Peyer's patch (tissue), 4 donors: ENCODE results near the gene PXMP4. TPM values are rescaled to one million over a fixed set of nuclear protein-coding genes. Genes with fewer than 3 reads are reported as not detected.

Source experiments
- DNase-seq, 3 donors: peaks; one replicate each; pipeline ENCODE4 v3.0.0-alpha.2; 2017 to 2019
- H3K27ac ChIP-seq, 4 donors: fragments of 200-600 bp; sonication (generic); one replicate each; pipeline ENCODE4 v1.5.1; 2016 to 2019
- H3K27me3 ChIP-seq, 2 donors: fragments of 200-600 bp; sonication (generic); one replicate each; pipeline ENCODE4 v1.5.1; 2019
- H3K36me3 ChIP-seq, 3 donors: fragments of 200-600 bp; sonication (generic); one replicate each; pipeline ENCODE4 v1.5.1; 2016 to 2019
- H3K4me1 ChIP-seq, 4 donors: fragments of 200-600 bp; sonication (generic); one replicate each; pipeline ENCODE4 v1.5.1; 2016 to 2019
- H3K4me3 ChIP-seq, 4 donors: fragments of 200-600 bp; sonication (generic); 1 replicate in 3 of 4; 2 replicates in 1 of 4; pipeline ENCODE4 v1.5.1; 2016 to 2019; ENCODE audit warnings: mild to moderate bottlenecking in 1 of 4
- H3K9me3 ChIP-seq, 4 donors: fragments of 200-600 bp; sonication (generic); one replicate each; pipeline ENCODE4 v1.5.1; 2016 to 2019; ENCODE audit warnings: mild to moderate bottlenecking in 1 of 4
- POLR2A ChIP-seq, 2 donors: fragments of 450-650 bp; IDR thresholded peaks; one replicate each; pipeline ENCODE4 v1.5.1; 2017; ENCODE audit warnings: antibody characterized with exemption in 2 of 2, mild to moderate bottlenecking in 2 of 2, moderate library complexity in 2 of 2
- total RNA-seq, 4 donors: library from RNA; depleted of rRNA; stranded (reverse); fragments of >200 nt; gene quantifications; one replicate each; pipeline ENCODE4 v1.1.0, GENCODE V29; 2016
- TF ChIP-seq, protein P1 (sequence below), 6 experiments: fragments of 450-650 bp in 4 of 6; fragments of 200-600 bp in 2 of 6; sonication (generic) in 1 of 6; IDR thresholded peaks; one replicate each; pipeline ENCODE4 v1.5.1; 2017 to 2019; ENCODE audit warnings: antibody characterized with exemption in 6 of 6, mild to moderate bottlenecking in 3 of 6, moderate library complexity in 1 of 6

PXMP4 gene
- total RNA-seq, 4 donors from 2014 or later: 0.83 to 15.3 (median 8.1) TPM

DNA sequence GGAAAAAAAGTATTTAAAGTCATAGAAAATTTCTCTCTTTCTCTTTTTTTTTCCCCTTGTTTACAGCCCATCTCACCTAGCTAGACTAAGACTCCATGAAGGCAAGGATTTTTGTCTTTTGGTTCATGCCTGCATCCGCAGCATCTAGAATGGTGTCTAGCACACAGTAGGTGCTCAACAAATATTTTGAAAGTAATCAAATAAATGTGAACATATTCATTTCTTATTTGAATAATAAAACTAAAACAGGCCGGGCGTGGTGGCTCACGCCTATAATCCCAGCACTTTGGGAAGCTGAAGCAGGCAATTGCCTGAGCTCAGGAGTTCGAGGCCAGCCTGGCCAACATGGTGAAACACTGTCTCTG, 7.0 kb upstream of the PXMP4 start:
- H3K27me3 ChIP-seq: no peaks in the 10 kb centered on the region
- no peak for DNase-seq

DNA sequence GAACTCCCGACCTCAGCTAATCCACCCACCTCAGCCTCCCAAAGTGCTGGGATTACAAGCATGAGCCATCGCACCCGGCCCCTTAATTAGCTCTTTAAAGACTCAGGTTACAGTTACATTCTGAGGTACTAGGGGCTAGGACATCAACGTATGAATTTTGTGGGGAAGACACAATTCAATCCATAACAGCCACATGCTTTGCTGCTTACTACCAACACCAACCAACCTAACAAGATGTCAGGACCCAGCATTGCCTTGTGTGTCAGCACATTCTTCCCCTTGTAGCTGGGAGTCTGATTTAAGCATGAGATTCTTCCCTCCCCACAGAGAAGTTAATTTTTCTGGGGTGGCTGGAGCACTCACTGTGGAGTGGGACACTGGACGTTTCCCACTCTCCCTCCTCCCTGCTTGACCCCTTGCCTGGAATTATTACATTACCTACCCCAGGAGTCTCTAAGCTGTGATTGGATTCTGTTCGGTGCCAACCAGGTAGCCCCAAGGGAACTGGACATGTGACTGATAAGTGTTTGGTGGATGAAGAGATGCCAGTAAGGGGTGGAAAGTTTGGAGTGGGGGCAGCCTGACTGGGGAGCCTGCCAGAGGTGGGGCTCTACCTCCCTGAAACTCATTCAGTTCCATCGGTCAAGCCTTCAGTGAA, 5.6 kb upstream of the PXMP4 start:
- Histone ChIP-seq H3K4me3 (no peak overlapping the region), H3K27ac (no peak overlapping the region), H3K27me3 (no peaks in the 10 kb centered on the region), H3K36me3 (no peaks in the 10 kb centered on the region), H3K4me1 (peaks cover 0 to 3% (median 0%) of the 10 kb centered on the region in 4 donors), H3K9me3 (no peaks in the 10 kb centered on the region)
- TF ChIP-seq POLR2A (IDR thresholded peaks at IDR 0.05): no peak
- TF ChIP-seq, protein P1, sequence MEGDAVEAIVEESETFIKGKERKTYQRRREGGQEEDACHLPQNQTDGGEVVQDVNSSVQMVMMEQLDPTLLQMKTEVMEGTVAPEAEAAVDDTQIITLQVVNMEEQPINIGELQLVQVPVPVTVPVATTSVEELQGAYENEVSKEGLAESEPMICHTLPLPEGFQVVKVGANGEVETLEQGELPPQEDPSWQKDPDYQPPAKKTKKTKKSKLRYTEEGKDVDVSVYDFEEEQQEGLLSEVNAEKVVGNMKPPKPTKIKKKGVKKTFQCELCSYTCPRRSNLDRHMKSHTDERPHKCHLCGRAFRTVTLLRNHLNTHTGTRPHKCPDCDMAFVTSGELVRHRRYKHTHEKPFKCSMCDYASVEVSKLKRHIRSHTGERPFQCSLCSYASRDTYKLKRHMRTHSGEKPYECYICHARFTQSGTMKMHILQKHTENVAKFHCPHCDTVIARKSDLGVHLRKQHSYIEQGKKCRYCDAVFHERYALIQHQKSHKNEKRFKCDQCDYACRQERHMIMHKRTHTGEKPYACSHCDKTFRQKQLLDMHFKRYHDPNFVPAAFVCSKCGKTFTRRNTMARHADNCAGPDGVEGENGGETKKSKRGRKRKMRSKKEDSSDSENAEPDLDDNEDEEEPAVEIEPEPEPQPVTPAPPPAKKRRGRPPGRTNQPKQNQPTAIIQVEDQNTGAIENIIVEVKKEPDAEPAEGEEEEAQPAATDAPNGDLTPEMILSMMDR (IDR thresholded peaks at IDR 0.05): no peak
- DNase-seq: no peak

More for the DNA sequence above, 7.0 kb upstream of the PXMP4 start:
- no peak overlapping the region for H3K27ac ChIP-seq
- no peaks in the 10 kb centered on the region for H3K9me3 ChIP-seq
- H3K36me3 ChIP-seq: no peaks in the 10 kb centered on the region
- peaks cover 0 to 5% (median 0%) of the 10 kb centered on the region in 4 donors for H3K4me1 ChIP-seq
- no peak for TF ChIP-seq POLR2A (IDR thresholded peaks at IDR 0.05)
- TF ChIP-seq, protein P1 (IDR thresholded peaks at IDR 0.05): no peak
- H3K4me3 ChIP-seq: no peak overlapping the region

DNA sequence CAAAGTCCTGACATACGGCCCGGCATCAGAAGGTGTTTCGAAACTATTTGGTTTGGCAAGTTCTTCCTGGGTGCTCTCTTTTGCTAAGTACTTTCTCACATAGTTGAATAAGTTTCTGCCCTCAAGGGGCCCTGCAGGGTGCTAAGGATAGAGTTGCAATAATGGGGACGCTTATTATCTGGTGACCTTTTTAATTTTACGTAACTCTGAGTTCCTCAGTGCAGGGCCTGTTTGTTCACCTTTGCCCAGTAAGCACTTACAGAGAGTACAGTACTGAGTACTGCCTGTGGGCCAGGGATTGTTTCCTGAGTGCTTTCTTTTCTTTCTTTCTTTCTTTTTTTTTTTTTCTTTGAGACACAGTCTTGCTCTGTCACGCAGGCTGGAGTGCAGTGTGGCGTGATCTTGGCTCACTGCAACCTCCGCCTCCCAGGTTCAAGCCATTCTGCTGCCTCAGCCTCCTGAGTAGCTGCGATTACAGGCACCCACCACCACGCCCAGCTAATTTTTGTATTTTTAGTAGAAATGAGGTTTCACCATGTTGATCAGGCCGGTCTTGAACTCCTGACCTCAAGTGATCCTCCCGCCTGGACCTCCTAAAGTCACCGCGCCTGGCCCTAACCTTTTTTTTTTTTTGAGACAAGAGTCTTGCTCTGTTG, 4.5 kb upstream of the PXMP4 start:
- H3K27me3 ChIP-seq: no peaks in the 10 kb centered on the region
- no peaks in the 10 kb centered on the region for H3K9me3 ChIP-seq
- H3K27ac ChIP-seq: peak overlapping the region in 1 of 4 donors; percentile 11
- no peak for DNase-seq
- H3K36me3 ChIP-seq: no peaks in the 10 kb centered on the region
- peaks cover 0 to 8% (median 1%) of the 10 kb centered on the region in 4 donors for H3K4me1 ChIP-seq
- TF ChIP-seq POLR2A (IDR thresholded peaks at IDR 0.05): no peak
- TF ChIP-seq, protein P1 (IDR thresholded peaks at IDR 0.05): peak in 3 of 6 experiments; percentile 8 to 29 (median 18)
- no peak overlapping the region for H3K4me3 ChIP-seq

DNA sequence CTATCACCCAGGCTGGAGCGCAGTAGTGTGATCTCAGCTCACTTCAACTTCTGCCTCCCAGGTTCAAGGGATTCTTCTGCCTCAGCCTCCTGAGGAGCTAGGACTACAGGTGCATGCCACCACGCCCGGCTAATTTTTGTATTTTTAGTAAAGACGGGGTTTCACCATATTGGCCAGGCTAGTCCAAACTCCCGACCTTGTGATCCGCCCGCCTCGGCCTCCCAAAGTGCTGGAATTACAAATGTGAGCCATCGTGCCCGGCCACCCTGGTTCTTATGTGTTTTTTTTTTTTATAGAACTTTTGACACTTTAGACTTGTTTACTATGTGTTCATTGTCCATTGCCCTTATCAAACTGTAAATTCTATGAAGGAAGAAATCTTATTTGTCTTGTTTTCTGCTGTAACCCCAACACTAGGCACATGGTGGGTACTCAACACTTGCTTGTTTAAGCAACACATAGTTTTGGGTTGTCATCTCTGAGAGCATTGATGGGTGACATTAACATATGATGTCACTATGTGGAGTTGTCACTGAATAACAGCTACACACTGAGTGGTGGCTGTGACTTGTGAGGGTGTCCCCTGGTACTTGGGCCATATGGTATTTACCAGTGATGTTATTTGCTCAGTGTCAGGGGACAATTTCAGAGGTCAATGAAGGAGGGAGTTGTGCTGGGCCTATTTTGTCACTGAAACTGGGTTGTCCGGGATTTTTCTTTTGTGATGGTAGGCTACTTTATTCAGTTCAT, 1.5 kb upstream of the PXMP4 start:
- Histone ChIP-seq H3K27ac (no peak overlapping the region), H3K27me3 (no peaks in the 10 kb centered on the region), H3K4me3 (no peak overlapping the region), H3K36me3 (no peaks in the 10 kb centered on the region), H3K9me3 (no peaks in the 10 kb centered on the region), H3K4me1 (peaks cover 0 to 18% (median 6%) of the 10 kb centered on the region in 4 donors)
- no peak for DNase-seq
- TF ChIP-seq POLR2A (IDR thresholded peaks at IDR 0.05): no peak
- TF ChIP-seq, protein P1 (IDR thresholded peaks at IDR 0.05): no peak

DNA sequence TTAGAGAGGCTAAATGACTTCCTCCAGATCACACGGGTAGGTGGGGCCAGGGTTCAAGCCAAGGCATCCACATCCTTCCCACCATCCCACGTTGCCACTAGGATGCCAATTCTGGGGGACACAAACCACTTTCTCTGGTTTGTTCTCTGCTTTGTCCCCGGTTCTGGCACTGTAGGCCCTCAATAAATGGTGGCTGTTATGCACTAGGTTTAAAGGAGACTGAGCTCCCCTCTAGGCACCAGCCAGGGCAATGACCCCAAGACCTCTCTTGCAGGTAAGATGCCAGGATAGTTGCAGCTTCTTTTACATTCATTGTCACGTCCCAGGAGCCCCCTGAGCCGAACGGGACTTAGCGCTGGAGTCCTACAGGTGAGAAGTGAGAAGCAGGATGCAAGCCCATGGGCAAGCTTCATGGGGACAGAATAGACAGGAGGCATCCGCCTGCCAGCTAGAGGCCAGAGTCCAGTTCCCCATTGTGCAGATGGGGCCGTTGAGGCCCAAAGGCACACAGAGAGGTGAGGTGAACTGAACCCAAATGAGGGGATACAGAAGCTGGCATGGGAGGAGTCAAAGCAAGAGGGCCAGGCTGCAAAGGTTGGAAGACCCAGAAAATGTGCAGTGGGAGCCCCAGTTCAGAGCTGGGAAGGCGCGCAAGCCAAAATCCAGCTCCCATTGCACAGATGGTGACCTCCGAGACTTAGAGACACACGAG, 677 bp downstream of the PXMP4 start:
- H3K27ac ChIP-seq: peak overlapping the region; percentile 72 to 86 (median 78)
- H3K4me1 ChIP-seq: peaks cover 0 to 18% (median 6%) of the 10 kb centered on the region in 4 donors
- H3K27me3 ChIP-seq: no peaks in the 10 kb centered on the region
- no peaks in the 10 kb centered on the region for H3K9me3 ChIP-seq
- no peak for DNase-seq
- H3K4me3 ChIP-seq: peak overlapping the region; percentile 80 to 94 (median 90)
- H3K36me3 ChIP-seq: peaks cover 0 to 11% (median 0%) of the 10 kb centered on the region in 3 donors
- TF ChIP-seq, protein P1 (IDR thresholded peaks at IDR 0.05): no peak
- no peak for TF ChIP-seq POLR2A (IDR thresholded peaks at IDR 0.05)
